ENCODE results near the gene B4GALT7.
"Not testable (repeated sequence)": the region's sequence is repeated elsewhere in the genome, so short reads cannot be mapped to it uniquely, and the experiment has no call there.

GRCh38 chr5:177657846-177658245 is 57.9 kb downstream of the B4GALT7 start:
- not testable (repeated sequence) for TF ChIP-seq ATF6 (CRISPR knock-in tag; IDR thresholded peaks at IDR 0.05); CTCF (IDR thresholded peaks at IDR 0.05); ELF4 (CRISPR knock-in tag; IDR thresholded peaks at IDR 0.05; ENCODE audit: low read depth); E2F5 (CRISPR knock-in tag; IDR thresholded peaks at IDR 0.05); MAX (CRISPR knock-in tag; IDR thresholded peaks at IDR 0.05); PRRX2 (CRISPR knock-in tag; IDR thresholded peaks at IDR 0.05); TEAD4 (CRISPR knock-in tag; IDR thresholded peaks at IDR 0.05); NR1H2 (CRISPR knock-in tag; IDR thresholded peaks at IDR 0.05); CBFB (CRISPR knock-in tag; IDR thresholded peaks at IDR 0.05; ENCODE audit: low read depth); ZNF121 (CRISPR knock-in tag; IDR thresholded peaks at IDR 0.05); ZNF532 (CRISPR knock-in tag; IDR thresholded peaks at IDR 0.05; ENCODE audit: borderline replicate concordance)
- TF ChIP-seq, protein P1, sequence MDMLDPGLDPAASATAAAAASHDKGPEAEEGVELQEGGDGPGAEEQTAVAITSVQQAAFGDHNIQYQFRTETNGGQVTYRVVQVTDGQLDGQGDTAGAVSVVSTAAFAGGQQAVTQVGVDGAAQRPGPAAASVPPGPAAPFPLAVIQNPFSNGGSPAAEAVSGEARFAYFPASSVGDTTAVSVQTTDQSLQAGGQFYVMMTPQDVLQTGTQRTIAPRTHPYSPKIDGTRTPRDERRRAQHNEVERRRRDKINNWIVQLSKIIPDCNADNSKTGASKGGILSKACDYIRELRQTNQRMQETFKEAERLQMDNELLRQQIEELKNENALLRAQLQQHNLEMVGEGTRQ (CRISPR knock-in tag; IDR thresholded peaks at IDR 0.05), result not testable (repeated sequence)
- TF ChIP-seq, protein P2, sequence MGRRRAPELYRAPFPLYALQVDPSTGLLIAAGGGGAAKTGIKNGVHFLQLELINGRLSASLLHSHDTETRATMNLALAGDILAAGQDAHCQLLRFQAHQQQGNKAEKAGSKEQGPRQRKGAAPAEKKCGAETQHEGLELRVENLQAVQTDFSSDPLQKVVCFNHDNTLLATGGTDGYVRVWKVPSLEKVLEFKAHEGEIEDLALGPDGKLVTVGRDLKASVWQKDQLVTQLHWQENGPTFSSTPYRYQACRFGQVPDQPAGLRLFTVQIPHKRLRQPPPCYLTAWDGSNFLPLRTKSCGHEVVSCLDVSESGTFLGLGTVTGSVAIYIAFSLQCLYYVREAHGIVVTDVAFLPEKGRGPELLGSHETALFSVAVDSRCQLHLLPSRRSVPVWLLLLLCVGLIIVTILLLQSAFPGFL (CRISPR knock-in tag; IDR thresholded peaks at IDR 0.05; ENCODE audit: borderline replicate concordance), result not testable (repeated sequence)
- TF ChIP-seq, protein P3, sequence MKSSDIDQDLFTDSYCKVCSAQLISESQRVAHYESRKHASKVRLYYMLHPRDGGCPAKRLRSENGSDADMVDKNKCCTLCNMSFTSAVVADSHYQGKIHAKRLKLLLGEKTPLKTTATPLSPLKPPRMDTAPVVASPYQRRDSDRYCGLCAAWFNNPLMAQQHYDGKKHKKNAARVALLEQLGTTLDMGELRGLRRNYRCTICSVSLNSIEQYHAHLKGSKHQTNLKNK (CRISPR knock-in tag; IDR thresholded peaks at IDR 0.05), result not testable (repeated sequence)
